ENCODE results near the gene GLYATL1.
A peak's percentile ranks its signal among the peaks of the same experiment; 100 is the strongest.

The GLYATL1 gene

GRCh38 chr11:58958500-58958899 lies 19.2 kb downstream of the GLYATL1 start:
- H3K4me3 ChIP-seq (ENCODE audit: low read length), result no peak overlapping the region
- no peak overlapping the region for H2AK5ac ChIP-seq (ENCODE audit: low read length)
- no peaks in the 10 kb centered on the region for H3K4me1 ChIP-seq (ENCODE audit: control insufficient read depth, low read depth, low read length)
- no peak overlapping the region for H4K8ac ChIP-seq (ENCODE audit: low read depth, low read length)
- H3K79me2 ChIP-seq (ENCODE audit: control insufficient read depth, insufficient read depth, low read length), result no peaks in the 10 kb centered on the region
- no peak overlapping the region for H3K9ac ChIP-seq (ENCODE audit: low read length)
- no peak overlapping the region for H4K5ac ChIP-seq (ENCODE audit: low read length)
- DNase-seq, result peak; percentile 63
- no peak overlapping the region for H3K27ac ChIP-seq (ENCODE audit: low read depth, low read length)
- H3K4me2 ChIP-seq (ENCODE audit: low read length), result no peak overlapping the region
- H3K79me1 ChIP-seq (ENCODE audit: low read length), result no peaks in the 10 kb centered on the region
- no CpG with 5 or more reads among the region's 2 CpGs for WGBS (ENCODE audit: extremely low coverage, insufficient coverage, low lambda C conversion rate)
- H3K23ac ChIP-seq (ENCODE audit: low read length), result no peak overlapping the region
- H2BK120ac ChIP-seq (ENCODE audit: low read depth, low read length), result no peak overlapping the region
- H3K4ac ChIP-seq (ENCODE audit: low read depth, low read length), result no peak overlapping the region
- H3K36me3 ChIP-seq (ENCODE audit: control insufficient read depth, insufficient read depth, low read length), result no peaks in the 10 kb centered on the region
- no peak overlapping the region for H3K56ac ChIP-seq (ENCODE audit: low read length)
- no peak overlapping the region for H2BK15ac ChIP-seq (replicated peaks; ENCODE audit: low read depth)
- H2BK5ac ChIP-seq (ENCODE audit: low read length), result no peak overlapping the region
- no peak overlapping the region for H3K18ac ChIP-seq (ENCODE audit: low read length)
- H3K27me3 ChIP-seq (ENCODE audit: insufficient read depth, low read length, poor library complexity), result no peaks in the 10 kb centered on the region

- Histone ChIP-seq H3K79me1 (ENCODE audit: low read length) (no peaks in the 10 kb centered on the region), H3K79me2 (ENCODE audit: control insufficient read depth, insufficient read depth, low read length) (no peaks in the 10 kb centered on the region), H3K27me3 (ENCODE audit: insufficient read depth, low read length, poor library complexity) (no peaks in the 10 kb centered on the region), H3K56ac (ENCODE audit: low read length) (peak overlapping the region; percentile 22), H2AK5ac (ENCODE audit: low read length) (no peak overlapping the region), H4K5ac (ENCODE audit: low read length) (no peak overlapping the region), H3K4me3 (ENCODE audit: low read length) (peak overlapping the region; percentile 27), H3K4me1 (ENCODE audit: control insufficient read depth, low read depth, low read length) (no peaks in the 10 kb centered on the region), H3K23ac (ENCODE audit: low read length) (no peak overlapping the region), H4K8ac (ENCODE audit: low read depth, low read length) (no peak overlapping the region), H3K4me2 (ENCODE audit: low read length) (peak overlapping the region; percentile 70), H3K27ac (ENCODE audit: low read depth, low read length) (peak overlapping the region; percentile 47), H3K9ac (ENCODE audit: low read length) (peak overlapping the region; percentile 43), H3K36me3 (ENCODE audit: control insufficient read depth, insufficient read depth, low read length) (no peaks in the 10 kb centered on the region), H3K4ac (ENCODE audit: low read depth, low read length) (no peak overlapping the region), H2BK15ac (replicated peaks; ENCODE audit: low read depth) (no peak overlapping the region), H2BK5ac (ENCODE audit: low read length) (no peak overlapping the region), H3K18ac (ENCODE audit: low read length) (no peak overlapping the region), H2BK120ac (ENCODE audit: low read depth, low read length) (no peak overlapping the region)
- no CpG with 5 or more reads among the region's 27 CpGs for WGBS (ENCODE audit: extremely low coverage, insufficient coverage, low lambda C conversion rate)
- peak; percentile 99 for DNase-seq
These were observed 24.3 kb downstream of the GLYATL1 start for GRCh38 chr11:58963551-58964104.

GRCh38 chr11:58965246-58965985 lies 26.1 kb downstream of the GLYATL1 start:
- Histone ChIP-seq H2BK5ac (ENCODE audit: low read length) (no peak overlapping the region), H4K5ac (ENCODE audit: low read length) (no peak overlapping the region), H3K27ac (ENCODE audit: low read depth, low read length) (no peak overlapping the region), H3K4me1 (ENCODE audit: control insufficient read depth, low read depth, low read length) (no peaks in the 10 kb centered on the region), H3K23ac (ENCODE audit: low read length) (no peak overlapping the region), H3K27me3 (ENCODE audit: insufficient read depth, low read length, poor library complexity) (no peaks in the 10 kb centered on the region), H3K4ac (ENCODE audit: low read depth, low read length) (no peak overlapping the region), H3K36me3 (ENCODE audit: control insufficient read depth, insufficient read depth, low read length) (no peaks in the 10 kb centered on the region), H3K4me2 (ENCODE audit: low read length) (no peak overlapping the region), H3K4me3 (ENCODE audit: low read length) (no peak overlapping the region), H3K79me1 (ENCODE audit: low read length) (no peaks in the 10 kb centered on the region), H2BK15ac (replicated peaks; ENCODE audit: low read depth) (no peak overlapping the region), H3K56ac (ENCODE audit: low read length) (no peak overlapping the region), H2AK5ac (ENCODE audit: low read length) (no peak overlapping the region), H3K18ac (ENCODE audit: low read length) (no peak overlapping the region), H2BK120ac (ENCODE audit: low read depth, low read length) (no peak overlapping the region), H3K79me2 (ENCODE audit: control insufficient read depth, insufficient read depth, low read length) (no peaks in the 10 kb centered on the region), H4K8ac (ENCODE audit: low read depth, low read length) (no peak overlapping the region), H3K9ac (ENCODE audit: low read length) (no peak overlapping the region)
- no CpG with 5 or more reads among the region's 6 CpGs for WGBS (ENCODE audit: extremely low coverage, insufficient coverage, low lambda C conversion rate)
- DNase-seq, result no peak

GRCh38 chr11:58968251-58968711 lies 29.0 kb downstream of the GLYATL1 start:
- no peak overlapping the region for H2BK15ac ChIP-seq (replicated peaks; ENCODE audit: low read depth)
- H4K5ac ChIP-seq (ENCODE audit: low read length), result no peak overlapping the region
- H2AK5ac ChIP-seq (ENCODE audit: low read length), result no peak overlapping the region
- no peak overlapping the region for H3K4me2 ChIP-seq (ENCODE audit: low read length)
- DNase-seq, result no peak
- H2BK5ac ChIP-seq (ENCODE audit: low read length), result no peak overlapping the region
- H3K27ac ChIP-seq (ENCODE audit: low read depth, low read length), result no peak overlapping the region
- no peak overlapping the region for H3K9ac ChIP-seq (ENCODE audit: low read length)
- no CpG with 5 or more reads among the region's 26 CpGs for WGBS (ENCODE audit: extremely low coverage, insufficient coverage, low lambda C conversion rate)
- no peak overlapping the region for H3K4me3 ChIP-seq (ENCODE audit: low read length)
- H3K27me3 ChIP-seq (ENCODE audit: insufficient read depth, low read length, poor library complexity), result no peaks in the 10 kb centered on the region
- no peaks in the 10 kb centered on the region for H3K79me2 ChIP-seq (ENCODE audit: control insufficient read depth, insufficient read depth, low read length)
- no peaks in the 10 kb centered on the region for H3K79me1 ChIP-seq (ENCODE audit: low read length)
- no peak overlapping the region for H3K23ac ChIP-seq (ENCODE audit: low read length)
- H3K18ac ChIP-seq (ENCODE audit: low read length), result no peak overlapping the region
- H2BK120ac ChIP-seq (ENCODE audit: low read depth, low read length), result no peak overlapping the region
- no peaks in the 10 kb centered on the region for H3K4me1 ChIP-seq (ENCODE audit: control insufficient read depth, low read depth, low read length)
- H3K56ac ChIP-seq (ENCODE audit: low read length), result no peak overlapping the region
- H3K4ac ChIP-seq (ENCODE audit: low read depth, low read length), result no peak overlapping the region
- no peak overlapping the region for H4K8ac ChIP-seq (ENCODE audit: low read depth, low read length)
- no peaks in the 10 kb centered on the region for H3K36me3 ChIP-seq (ENCODE audit: control insufficient read depth, insufficient read depth, low read length)

DNA sequence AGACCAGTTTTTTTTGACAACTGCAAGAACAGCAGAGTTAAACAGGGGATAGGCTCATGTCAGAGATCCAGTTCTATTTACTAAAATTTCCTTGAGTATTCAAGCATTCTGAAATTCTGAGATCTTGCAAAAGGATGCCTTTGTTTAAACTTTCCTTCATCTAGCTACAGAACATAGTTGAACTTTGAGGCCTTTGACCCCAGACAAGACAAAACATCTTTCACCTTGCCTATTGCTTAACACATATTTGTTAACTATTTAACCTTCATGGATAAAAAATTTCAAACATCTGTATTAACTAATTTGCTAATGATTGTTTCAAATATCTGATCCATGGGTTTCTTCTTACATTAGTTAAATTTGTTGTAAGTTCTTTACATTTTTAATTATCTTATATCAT lies 38.2 kb downstream of the GLYATL1 start:
- H3K4me2 ChIP-seq (ENCODE audit: low read length), result no peak overlapping the region
- H3K36me3 ChIP-seq (ENCODE audit: control insufficient read depth, insufficient read depth, low read length), result no peaks in the 10 kb centered on the region
- no peak overlapping the region for H2AK5ac ChIP-seq (ENCODE audit: low read length)
- no peaks in the 10 kb centered on the region for H3K79me2 ChIP-seq (ENCODE audit: control insufficient read depth, insufficient read depth, low read length)
- H3K27ac ChIP-seq (ENCODE audit: low read depth, low read length), result no peak overlapping the region
- H3K79me1 ChIP-seq (ENCODE audit: low read length), result no peaks in the 10 kb centered on the region
- DNase-seq, result no peak
- H4K5ac ChIP-seq (ENCODE audit: low read length), result no peak overlapping the region
- H2BK15ac ChIP-seq (replicated peaks; ENCODE audit: low read depth), result no peak overlapping the region
- no peak overlapping the region for H3K18ac ChIP-seq (ENCODE audit: low read length)
- H2BK5ac ChIP-seq (ENCODE audit: low read length), result no peak overlapping the region
- H2BK120ac ChIP-seq (ENCODE audit: low read depth, low read length), result no peak overlapping the region
- H3K4me3 ChIP-seq (ENCODE audit: low read length), result no peak overlapping the region
- no peak overlapping the region for H3K56ac ChIP-seq (ENCODE audit: low read length)
- no peaks in the 10 kb centered on the region for H3K27me3 ChIP-seq (ENCODE audit: insufficient read depth, low read length, poor library complexity)
- H3K9ac ChIP-seq (ENCODE audit: low read length), result no peak overlapping the region
- H4K8ac ChIP-seq (ENCODE audit: low read depth, low read length), result no peak overlapping the region
- H3K23ac ChIP-seq (ENCODE audit: low read length), result no peak overlapping the region
- H3K4me1 ChIP-seq (ENCODE audit: control insufficient read depth, low read depth, low read length), result no peaks in the 10 kb centered on the region
- H3K4ac ChIP-seq (ENCODE audit: low read depth, low read length), result no peak overlapping the region

GRCh38 chr11:58979222-58979621 lies 39.9 kb downstream of the GLYATL1 start:
- Histone ChIP-seq H3K4ac (ENCODE audit: low read depth, low read length) (no peak overlapping the region), H3K79me1 (ENCODE audit: low read length) (no peaks in the 10 kb centered on the region), H3K4me1 (ENCODE audit: control insufficient read depth, low read depth, low read length) (no peaks in the 10 kb centered on the region), H3K79me2 (ENCODE audit: control insufficient read depth, insufficient read depth, low read length) (no peaks in the 10 kb centered on the region), H3K4me3 (ENCODE audit: low read length) (no peak overlapping the region), H3K18ac (ENCODE audit: low read length) (no peak overlapping the region), H3K27ac (ENCODE audit: low read depth, low read length) (no peak overlapping the region), H3K36me3 (ENCODE audit: control insufficient read depth, insufficient read depth, low read length) (no peaks in the 10 kb centered on the region), H2AK5ac (ENCODE audit: low read length) (no peak overlapping the region), H3K9ac (ENCODE audit: low read length) (no peak overlapping the region), H3K4me2 (ENCODE audit: low read length) (no peak overlapping the region), H2BK15ac (replicated peaks; ENCODE audit: low read depth) (no peak overlapping the region), H3K27me3 (ENCODE audit: insufficient read depth, low read length, poor library complexity) (no peaks in the 10 kb centered on the region), H2BK5ac (ENCODE audit: low read length) (no peak overlapping the region), H4K5ac (ENCODE audit: low read length) (no peak overlapping the region), H3K56ac (ENCODE audit: low read length) (no peak overlapping the region), H3K23ac (ENCODE audit: low read length) (no peak overlapping the region), H2BK120ac (ENCODE audit: low read depth, low read length) (no peak overlapping the region), H4K8ac (ENCODE audit: low read depth, low read length) (no peak overlapping the region)
- DNase-seq, result no peak
- no CpG with 5 or more reads among the region's 2 CpGs for WGBS (ENCODE audit: extremely low coverage, insufficient coverage, low lambda C conversion rate)

Data from mesendoderm (in vitro differentiated cells).